ENCODE measurements around the gene DEPDC1. TPM values are rescaled to one million over a fixed set of nuclear protein-coding genes. Genes with fewer than 3 reads are reported as not detected.

Gene DEPDC1
- total RNA-seq, 1 experiment from 2014 or later = 61.9 TPM

GRCh38 chr1:68506386-68506785 lies 9.5 kb upstream of the DEPDC1 start:
- POLR2A ChIA-PET = no interaction called here
- DNase-seq (ENCODE audit: low read depth, low spot score) (no peak), ATAC-seq (no peak)
- CTCF ChIA-PET = no interaction called here
- no peaks in the 10 kb centered on the region for H3K36me3 ChIP-seq (ENCODE audit: control insufficient read depth in 1 of 2, insufficient read depth in 2 of 2, low read length in 2 of 2)
- RAD21 ChIA-PET (ENCODE audit: low non-redundant PET in 1 of 2, low total read pairs in 2 of 2, uncharacterized antibody in 2 of 2, unreplicated experiment in 2 of 2) = no interaction called here
- no peaks in the 10 kb centered on the region for H3K9me3 ChIP-seq (ENCODE audit: control insufficient read depth in 1 of 2, insufficient read depth in 1 of 2, low read depth in 1 of 2, low read length in 2 of 2)
- TF ChIP-seq CEBPB (IDR thresholded peaks at IDR 0.05; ENCODE audit: low read depth) = no peak
- BruUV-seq (replicated peaks) = no TSS peak
- no peak overlapping the region for H3K27ac ChIP-seq (ENCODE audit: low read depth, low read length)
- H3K4me3 ChIP-seq (replicated peaks in 1 of 2; ENCODE audit: low read depth in 1 of 2, low read length in 2 of 2) = no peak overlapping the region
- no peak overlapping the region for H3K4me2 ChIP-seq (ENCODE audit: low read length)
- H3K79me2 ChIP-seq (ENCODE audit: insufficient read depth, low read length) = no peaks in the 10 kb centered on the region
- H3K27me3 ChIP-seq (ENCODE audit: insufficient read depth, low read length) = no peaks in the 10 kb centered on the region
- no peaks in the 10 kb centered on the region for H3K9me2 ChIP-seq (ENCODE audit: insufficient read depth)
- no peaks in the 10 kb centered on the region for H3K4me1 ChIP-seq (ENCODE audit: control insufficient read depth in 1 of 2, insufficient read depth in 2 of 2, low read length in 2 of 2)
- H3K9ac ChIP-seq (ENCODE audit: low read length) = no peak overlapping the region
- intact Hi-C loops (cut with micrococcal nuclease) = no loop called here
- no peaks in the 10 kb centered on the region for H4K20me1 ChIP-seq (ENCODE audit: insufficient read depth)
- H2AFZ ChIP-seq (ENCODE audit: low read depth, low read length, poor library complexity, severe bottlenecking) = no peak overlapping the region

- ChIA-PET RAD21 (ENCODE audit: low non-redundant PET in 1 of 2, low total read pairs in 2 of 2, uncharacterized antibody in 2 of 2, unreplicated experiment in 2 of 2) (no interaction called here), POLR2A (no interaction called here), CTCF (no interaction called here)
- no TSS peak for BruUV-seq (replicated peaks)
- no peaks in the 10 kb centered on the region for H3K9me2 ChIP-seq (ENCODE audit: insufficient read depth)
- H3K79me2 ChIP-seq (ENCODE audit: insufficient read depth, low read length) = no peaks in the 10 kb centered on the region
- TF ChIP-seq REST (IDR thresholded peaks at IDR 0.05; ENCODE audit: low read depth) (no peak), CEBPB (IDR thresholded peaks at IDR 0.05; ENCODE audit: low read depth) (no peak), POLR2A (IDR thresholded peaks at IDR 0.05; ENCODE audit: borderline replicate concordance, extremely low read depth, insufficient read depth, insufficient read length) (no peak), JUND (IDR thresholded peaks at IDR 0.05) (no peak), RAD21 (IDR thresholded peaks at IDR 0.05; ENCODE audit: low read depth) (no peak), ELF1 (IDR thresholded peaks at IDR 0.05; ENCODE audit: borderline replicate concordance, low read depth) (no peak), EZH2phosphoT487 (IDR thresholded peaks at IDR 0.05; ENCODE audit: borderline replicate concordance) (no peak)
- TF ChIP-seq, protein P1, sequence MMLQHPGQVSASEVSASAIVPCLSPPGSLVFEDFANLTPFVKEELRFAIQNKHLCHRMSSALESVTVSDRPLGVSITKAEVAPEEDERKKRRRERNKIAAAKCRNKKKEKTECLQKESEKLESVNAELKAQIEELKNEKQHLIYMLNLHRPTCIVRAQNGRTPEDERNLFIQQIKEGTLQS (IDR thresholded peaks at IDR 0.05) = no peak
- no peak overlapping the region for H3K4me3 ChIP-seq (replicated peaks in 1 of 2; ENCODE audit: low read depth in 1 of 2, low read length in 2 of 2)
- H3K27ac ChIP-seq (ENCODE audit: low read depth, low read length) = no peak overlapping the region
- intact Hi-C loops (cut with micrococcal nuclease) = no loop called here
- no peaks in the 10 kb centered on the region for H4K20me1 ChIP-seq (ENCODE audit: insufficient read depth)
- no peak overlapping the region for H3K4me2 ChIP-seq (ENCODE audit: low read length)
- no peak overlapping the region for H3K9ac ChIP-seq (ENCODE audit: low read length)
- no peaks in the 10 kb centered on the region for H3K36me3 ChIP-seq (ENCODE audit: control insufficient read depth in 1 of 2, insufficient read depth in 2 of 2, low read length in 2 of 2)
- no peaks in the 10 kb centered on the region for H3K27me3 ChIP-seq (ENCODE audit: insufficient read depth, low read length)
- no peak overlapping the region for H2AFZ ChIP-seq (ENCODE audit: low read depth, low read length, poor library complexity, severe bottlenecking)
- no peaks in the 10 kb centered on the region for H3K4me1 ChIP-seq (ENCODE audit: control insufficient read depth in 1 of 2, insufficient read depth in 2 of 2, low read length in 2 of 2)
- no peaks in the 10 kb centered on the region for H3K9me3 ChIP-seq (ENCODE audit: control insufficient read depth in 1 of 2, insufficient read depth in 1 of 2, low read depth in 1 of 2, low read length in 2 of 2)
- DNase-seq (ENCODE audit: low read depth, low spot score) (no peak), ATAC-seq (no peak)
These were observed 6.2 kb upstream of the DEPDC1 start for GRCh38 chr1:68503085-68503484.

Data from HCT116 (cell line).